ENCODE results near the gene RASA1.

Gene RASA1

DNA sequence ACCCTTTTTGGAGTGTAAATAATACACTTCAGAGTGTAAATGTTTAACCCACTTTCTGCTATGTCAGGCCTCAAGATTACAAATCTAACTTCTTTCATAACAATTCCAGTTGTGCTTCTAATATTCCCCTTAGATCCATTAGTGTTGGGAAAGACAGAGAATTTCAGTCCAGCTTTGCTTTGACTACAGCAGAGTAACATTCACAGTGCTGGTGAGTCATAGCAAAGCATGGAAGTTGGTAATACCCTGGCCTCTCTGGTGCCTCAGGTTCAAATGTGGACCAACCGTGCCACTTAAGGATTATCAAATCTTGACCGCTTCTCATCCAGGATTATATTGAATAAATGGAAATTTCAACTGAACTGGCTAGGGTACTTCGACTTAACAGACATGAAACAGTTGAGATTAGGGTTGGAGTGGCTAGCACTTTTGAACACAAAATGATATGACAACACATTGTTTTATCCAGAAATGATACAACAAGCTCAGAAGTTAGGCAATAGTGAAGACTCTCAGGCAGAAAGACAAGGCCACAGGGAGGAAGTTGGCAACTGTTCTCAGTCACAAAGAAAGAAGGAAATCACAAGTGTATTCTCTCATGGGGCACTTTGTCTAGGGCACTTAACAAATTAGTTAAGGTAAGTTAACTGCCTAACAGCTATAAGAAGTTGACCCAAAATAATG lies 24.4 kb upstream of the RASA1 start:
- ChIA-PET CTCF (interaction anchor here (0.7 to 1.7 kb wide), 2 partner anchors 157 to 173 kb away, joined by 3 to 7 read pairs; no protein-coding TSS in a partner anchor), POLR2A (no interaction called here)
- no peak overlapping the region for H3K4me3 ChIP-seq (ENCODE audit: low read depth, low read length)
- TF ChIP-seq, protein P1, sequence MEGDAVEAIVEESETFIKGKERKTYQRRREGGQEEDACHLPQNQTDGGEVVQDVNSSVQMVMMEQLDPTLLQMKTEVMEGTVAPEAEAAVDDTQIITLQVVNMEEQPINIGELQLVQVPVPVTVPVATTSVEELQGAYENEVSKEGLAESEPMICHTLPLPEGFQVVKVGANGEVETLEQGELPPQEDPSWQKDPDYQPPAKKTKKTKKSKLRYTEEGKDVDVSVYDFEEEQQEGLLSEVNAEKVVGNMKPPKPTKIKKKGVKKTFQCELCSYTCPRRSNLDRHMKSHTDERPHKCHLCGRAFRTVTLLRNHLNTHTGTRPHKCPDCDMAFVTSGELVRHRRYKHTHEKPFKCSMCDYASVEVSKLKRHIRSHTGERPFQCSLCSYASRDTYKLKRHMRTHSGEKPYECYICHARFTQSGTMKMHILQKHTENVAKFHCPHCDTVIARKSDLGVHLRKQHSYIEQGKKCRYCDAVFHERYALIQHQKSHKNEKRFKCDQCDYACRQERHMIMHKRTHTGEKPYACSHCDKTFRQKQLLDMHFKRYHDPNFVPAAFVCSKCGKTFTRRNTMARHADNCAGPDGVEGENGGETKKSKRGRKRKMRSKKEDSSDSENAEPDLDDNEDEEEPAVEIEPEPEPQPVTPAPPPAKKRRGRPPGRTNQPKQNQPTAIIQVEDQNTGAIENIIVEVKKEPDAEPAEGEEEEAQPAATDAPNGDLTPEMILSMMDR (IDR thresholded peaks at IDR 0.05; ENCODE audit: insufficient read depth, low read length, missing control alignments), result no peak
- DNase-seq (ENCODE audit: low read depth, low spot score), result peak; percentile 59

DNA sequence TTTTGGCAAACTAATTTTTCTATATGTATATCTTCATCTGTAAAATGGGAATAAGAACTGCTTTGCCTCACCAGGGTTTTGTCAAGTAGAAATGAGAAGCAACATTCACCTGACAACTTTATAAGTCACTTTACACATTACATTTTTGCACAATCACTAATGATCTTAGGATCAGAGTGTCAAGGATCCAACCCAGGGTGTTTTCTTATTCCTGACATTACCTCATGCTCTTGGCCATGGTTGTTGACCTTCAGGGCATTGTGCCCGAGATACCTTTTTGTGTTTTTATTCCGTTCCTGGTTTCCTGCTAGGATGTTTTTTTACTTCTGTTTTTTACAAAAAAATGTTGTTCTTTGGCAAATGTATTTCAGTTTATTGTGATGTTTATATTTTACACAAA lies 22.2 kb upstream of the RASA1 start:
- no peak overlapping the region for H3K4me3 ChIP-seq (ENCODE audit: low read depth, low read length)
- POLR2A ChIA-PET, result no interaction called here
- TF ChIP-seq, protein P1 (IDR thresholded peaks at IDR 0.05; ENCODE audit: insufficient read depth, low read length, missing control alignments), result no peak
- CTCF ChIA-PET, result no interaction called here
- no peak for DNase-seq (ENCODE audit: low read depth, low spot score)

DNA sequence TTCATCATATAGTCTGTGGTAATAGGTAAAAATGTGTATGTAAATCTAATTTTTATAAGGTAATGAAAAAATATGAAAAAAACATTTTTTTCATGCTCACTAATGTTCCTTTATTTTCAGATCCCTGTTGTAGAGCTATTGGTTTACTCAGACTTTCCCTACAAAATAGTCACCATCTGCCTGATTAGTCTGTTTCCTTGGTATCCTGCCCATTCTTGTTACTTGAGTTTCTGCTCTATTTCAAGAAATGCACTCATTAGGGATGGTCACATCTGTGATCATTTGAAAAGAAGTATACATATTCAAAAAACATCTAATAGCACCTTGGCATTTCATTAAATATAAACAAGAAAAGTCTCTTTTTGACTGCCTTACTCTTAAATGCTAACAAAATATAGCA lies 21.6 kb upstream of the RASA1 start:
- POLR2A ChIA-PET, result interaction anchor here (0.7 kb wide), 1 partner anchor 9 kb away, joined by 3 read pairs; no protein-coding TSS in a partner anchor
- H3K4me3 ChIP-seq (ENCODE audit: low read depth, low read length), result no peak overlapping the region
- no peak for DNase-seq (ENCODE audit: low read depth, low spot score)
- TF ChIP-seq, protein P1 (IDR thresholded peaks at IDR 0.05; ENCODE audit: insufficient read depth, low read length, missing control alignments), result no peak
- CTCF ChIA-PET, result no interaction called here

DNA sequence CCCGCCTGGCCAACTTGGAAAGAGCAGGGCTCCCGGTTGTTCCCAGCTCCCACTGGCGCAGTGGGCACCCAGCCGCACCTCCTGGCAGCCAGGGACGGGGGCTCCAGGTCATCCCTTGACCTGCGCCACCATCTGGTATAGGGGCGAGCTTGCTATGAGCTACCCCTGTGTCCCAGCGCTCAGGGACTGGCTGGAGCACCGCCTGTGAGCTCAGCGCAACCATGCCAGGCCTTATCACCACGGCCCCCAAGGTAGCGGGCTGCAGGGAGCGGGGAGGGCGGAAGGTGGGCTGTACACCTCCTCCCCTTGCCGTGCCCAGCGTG lies 15.4 kb upstream of the RASA1 start:
- ChIA-PET POLR2A (no interaction called here), CTCF (no interaction called here)
- H3K4me3 ChIP-seq (ENCODE audit: low read depth, low read length), result no peak overlapping the region
- TF ChIP-seq, protein P1 (IDR thresholded peaks at IDR 0.05; ENCODE audit: insufficient read depth, low read length, missing control alignments), result no peak
- no peak for DNase-seq (ENCODE audit: low read depth, low spot score)

DNA sequence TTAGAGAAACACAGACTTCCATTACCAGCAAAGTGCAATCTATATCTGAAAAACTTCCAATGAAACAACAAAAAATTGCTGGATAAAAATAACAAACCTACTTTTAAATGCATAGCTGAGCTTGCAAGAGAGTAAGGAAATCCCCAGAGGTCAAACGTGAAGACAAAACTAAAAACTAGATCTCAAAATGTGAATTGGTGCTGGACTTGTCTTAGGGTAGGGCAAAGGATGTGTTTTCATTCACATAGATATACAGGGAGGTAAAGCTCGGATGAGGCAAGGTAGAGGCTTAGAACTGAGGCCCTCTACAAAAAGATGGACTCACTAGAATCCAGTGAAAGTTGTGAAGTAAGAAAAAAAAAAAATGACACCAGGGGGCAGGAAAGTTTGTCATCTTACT lies 13.6 kb upstream of the RASA1 start:
- POLR2A ChIA-PET, result no interaction called here
- H3K4me3 ChIP-seq (ENCODE audit: low read depth, low read length), result no peak overlapping the region
- CTCF ChIA-PET, result no interaction called here
- TF ChIP-seq, protein P1 (IDR thresholded peaks at IDR 0.05; ENCODE audit: insufficient read depth, low read length, missing control alignments), result no peak
- DNase-seq (ENCODE audit: low read depth, low spot score), result no peak

DNA sequence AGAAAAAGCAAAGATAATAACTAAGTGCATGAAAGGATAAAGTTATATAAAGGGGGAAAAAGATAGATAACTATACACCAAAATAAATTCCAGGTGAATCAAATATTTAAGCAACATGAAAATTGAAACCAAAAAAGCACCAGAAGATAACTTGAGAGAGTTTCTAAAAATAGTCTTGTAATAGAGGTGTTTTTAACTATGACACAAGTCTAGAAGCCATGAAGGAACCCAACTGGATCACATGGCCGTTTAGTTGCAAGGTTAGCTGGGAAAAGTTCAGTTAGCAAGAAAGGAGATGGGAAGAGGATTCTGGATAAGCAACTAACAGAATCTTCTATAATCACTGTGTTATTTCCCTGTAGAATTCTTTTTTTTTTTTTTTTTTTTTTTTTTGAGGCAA lies 9.2 kb upstream of the RASA1 start:
- POLR2A ChIA-PET, result interaction anchor here (0.6 kb wide), 1 partner anchor 63 kb away, joined by 3 read pairs; no protein-coding TSS in a partner anchor
- DNase-seq (ENCODE audit: low read depth, low spot score), result no peak
- H3K4me3 ChIP-seq (ENCODE audit: low read depth, low read length), result no peak overlapping the region
- CTCF ChIA-PET, result no interaction called here
- TF ChIP-seq, protein P1 (IDR thresholded peaks at IDR 0.05; ENCODE audit: insufficient read depth, low read length, missing control alignments), result no peak

Data from AG04449 (cell line).